ENCODE results near the gene DIP2A. TPM values are rescaled to one million over a fixed set of nuclear protein-coding genes. Genes with fewer than 3 reads are reported as not detected.

The DIP2A gene
- polyA plus RNA-seq, 1 donor from 2014 or later, result 45.0 TPM

DNA sequence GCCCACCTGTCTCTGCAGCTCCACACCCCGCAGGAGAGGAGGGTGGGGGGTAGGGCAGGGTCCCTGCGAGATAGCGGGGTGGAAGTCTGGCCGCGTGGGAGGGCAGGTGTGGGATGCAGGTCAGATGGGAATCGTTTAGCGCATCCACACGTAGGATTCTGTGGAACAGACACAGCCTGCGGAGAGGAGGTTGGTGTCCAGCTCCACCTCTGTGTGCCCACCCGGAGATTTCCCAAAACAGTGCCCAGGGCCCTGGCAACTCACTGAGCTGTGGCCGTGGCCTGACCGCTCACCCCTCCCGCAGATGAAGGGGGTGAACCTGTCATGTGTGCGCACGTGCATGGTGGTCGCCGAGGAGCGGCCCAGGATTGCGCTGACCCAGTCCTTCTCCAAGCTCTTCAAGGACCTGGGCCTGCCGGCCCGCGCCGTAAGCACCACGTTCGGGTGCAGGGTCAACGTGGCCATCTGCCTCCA, 99.3 kb downstream of the DIP2A start:
- H3K27ac ChIP-seq (ENCODE audit: low read length), result no peak overlapping the region
- H3K79me2 ChIP-seq (replicated peaks; ENCODE audit: insufficient read depth, low read length), result no peaks in the 10 kb centered on the region
- no peaks in the 10 kb centered on the region for H3K27me3 ChIP-seq (ENCODE audit: insufficient read depth, low read depth, low read length)
- no peak for TF ChIP-seq EZH2 (IDR thresholded peaks at IDR 0.05; ENCODE audit: borderline replicate concordance, insufficient read depth, low read length, poor library complexity, severe bottlenecking)
- TF ChIP-seq RAD21 (conservative IDR thresholded peaks at IDR 0.05), result no peak
- TF ChIP-seq CTCF (IDR thresholded peaks at IDR 0.05; ENCODE audit: poor library complexity, severe bottlenecking), result no peak
- no peak for TF ChIP-seq SMC3 (conservative IDR thresholded peaks at IDR 0.05; ENCODE audit: poor library complexity)
- no peak for TF ChIP-seq TAF1 (IDR thresholded peaks at IDR 0.05; ENCODE audit: low read depth)
- no peak for TF ChIP-seq POLR2AphosphoS5 (IDR thresholded peaks at IDR 0.05)
- TF ChIP-seq EP300 (conservative IDR thresholded peaks at IDR 0.05; ENCODE audit: poor library complexity, severe bottlenecking), result no peak
- TF ChIP-seq REST (IDR thresholded peaks at IDR 0.05; ENCODE audit: borderline replicate concordance), result no peak
- no peak for TF ChIP-seq MXI1 (conservative IDR thresholded peaks at IDR 0.05; ENCODE audit: poor library complexity, severe bottlenecking)
- no peak overlapping the region for H3K4me2 ChIP-seq (ENCODE audit: low read length)
- H3K4me3 ChIP-seq (ENCODE audit: low read length), result no peak overlapping the region
- no peaks in the 10 kb centered on the region for H4K20me1 ChIP-seq (ENCODE audit: insufficient read depth)
- no peaks in the 10 kb centered on the region for H3K9me2 ChIP-seq (ENCODE audit: insufficient read depth, low read length)
- no peaks in the 10 kb centered on the region for H3K9me3 ChIP-seq (ENCODE audit: low read length)
- no peak overlapping the region for H3K9ac ChIP-seq (ENCODE audit: low read length)
- H3F3A ChIP-seq (ENCODE audit: insufficient read depth, low read length, poor library complexity, severe bottlenecking), result no peaks in the 10 kb centered on the region
- H2AFZ ChIP-seq (ENCODE audit: low read depth, low read length), result no peak overlapping the region
- no peaks in the 10 kb centered on the region for H3K36me3 ChIP-seq (ENCODE audit: insufficient read depth, low read length)

GRCh38 chr21:46559291-46559983, 100.7 kb downstream of the DIP2A start:
- Histone ChIP-seq H3K79me2 (replicated peaks; ENCODE audit: insufficient read depth, low read length) (no peaks in the 10 kb centered on the region), H3K9me2 (ENCODE audit: insufficient read depth, low read length) (no peaks in the 10 kb centered on the region), H3K27ac (ENCODE audit: low read length) (no peak overlapping the region), H3F3A (ENCODE audit: insufficient read depth, low read length, poor library complexity, severe bottlenecking) (no peaks in the 10 kb centered on the region), H2AFZ (ENCODE audit: low read depth, low read length) (no peak overlapping the region), H3K4me2 (ENCODE audit: low read length) (no peak overlapping the region), H3K4me3 (ENCODE audit: low read length) (no peak overlapping the region), H3K9me3 (ENCODE audit: low read length) (no peaks in the 10 kb centered on the region), H3K36me3 (ENCODE audit: insufficient read depth, low read length) (no peaks in the 10 kb centered on the region), H4K20me1 (ENCODE audit: insufficient read depth) (no peaks in the 10 kb centered on the region), H3K27me3 (ENCODE audit: insufficient read depth, low read depth, low read length) (no peaks in the 10 kb centered on the region), H3K9ac (ENCODE audit: low read length) (no peak overlapping the region)
- TF ChIP-seq SMC3 (conservative IDR thresholded peaks at IDR 0.05; ENCODE audit: poor library complexity) (no peak), EZH2 (IDR thresholded peaks at IDR 0.05; ENCODE audit: borderline replicate concordance, insufficient read depth, low read length, poor library complexity, severe bottlenecking) (no peak), REST (IDR thresholded peaks at IDR 0.05; ENCODE audit: borderline replicate concordance) (no peak)
